ENCODE results near the gene SDS.
A peak's percentile ranks its signal among the peaks of the same experiment; 100 is the strongest.

The SDS gene

DNA sequence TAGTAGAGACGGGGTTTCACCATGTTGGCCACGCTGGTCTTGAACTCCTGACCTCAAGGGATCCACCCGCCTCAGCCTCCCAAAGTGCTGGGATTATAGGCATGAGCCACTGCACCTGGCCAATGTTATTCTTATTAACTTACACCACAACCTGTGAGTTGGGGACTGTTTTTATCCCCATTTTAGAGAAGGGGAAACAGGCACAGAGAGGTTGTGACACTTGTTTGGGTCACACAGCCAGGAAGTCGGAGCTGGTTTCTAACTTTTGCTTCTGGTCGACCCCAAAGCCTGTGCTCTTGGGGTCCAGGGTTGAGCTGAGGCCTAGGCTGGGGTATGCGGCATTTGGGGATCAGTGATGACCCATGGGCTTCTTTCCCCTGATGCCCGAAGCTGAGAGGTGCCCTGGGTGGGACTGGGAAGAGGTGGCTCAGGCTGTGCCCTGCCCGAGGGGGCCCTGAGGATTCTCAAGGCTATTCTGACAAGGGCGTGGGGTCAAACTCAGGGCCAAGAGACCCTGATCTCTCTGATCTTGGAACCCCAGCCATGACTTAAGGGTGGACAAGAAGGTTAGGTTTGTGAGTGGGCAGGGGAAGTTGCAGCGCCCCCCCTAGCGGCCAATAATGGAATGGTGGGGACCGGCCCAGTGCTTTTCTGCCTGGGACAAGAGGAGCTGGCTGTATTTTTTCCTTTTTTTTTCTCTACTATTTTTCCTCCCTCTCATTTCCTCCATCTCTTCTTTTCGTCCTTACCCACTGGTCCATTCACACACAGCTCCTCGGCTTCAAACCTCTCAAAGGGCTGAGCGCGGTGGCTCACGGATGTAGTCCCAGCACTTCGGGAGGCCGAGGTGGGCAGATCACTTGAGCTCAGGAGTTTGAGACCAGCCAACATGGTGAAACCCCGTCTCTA is 21.5 kb upstream of the SDS start:
- DNase-seq = peak; percentile 23 to 47

DNA sequence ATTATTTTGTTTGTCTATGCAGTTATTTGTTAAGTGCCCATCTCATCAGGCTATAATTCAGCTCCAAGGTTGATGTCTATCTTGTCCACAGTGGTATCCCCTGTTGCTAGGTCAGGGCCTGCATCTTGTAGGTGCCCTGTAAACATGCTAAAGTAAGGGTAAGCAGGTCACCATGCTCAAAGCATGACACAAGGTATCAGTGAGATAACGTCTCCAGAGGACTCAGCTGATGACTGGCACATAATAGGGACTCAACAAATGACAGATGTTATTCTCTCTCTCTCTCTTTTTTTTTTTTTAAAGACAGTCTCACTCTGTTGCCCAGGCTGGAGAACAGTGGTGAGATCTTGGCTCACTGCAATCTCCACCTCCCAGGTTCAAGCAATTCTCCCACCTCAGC is 20.8 kb upstream of the SDS start:
- DNase-seq = no peak

DNA sequence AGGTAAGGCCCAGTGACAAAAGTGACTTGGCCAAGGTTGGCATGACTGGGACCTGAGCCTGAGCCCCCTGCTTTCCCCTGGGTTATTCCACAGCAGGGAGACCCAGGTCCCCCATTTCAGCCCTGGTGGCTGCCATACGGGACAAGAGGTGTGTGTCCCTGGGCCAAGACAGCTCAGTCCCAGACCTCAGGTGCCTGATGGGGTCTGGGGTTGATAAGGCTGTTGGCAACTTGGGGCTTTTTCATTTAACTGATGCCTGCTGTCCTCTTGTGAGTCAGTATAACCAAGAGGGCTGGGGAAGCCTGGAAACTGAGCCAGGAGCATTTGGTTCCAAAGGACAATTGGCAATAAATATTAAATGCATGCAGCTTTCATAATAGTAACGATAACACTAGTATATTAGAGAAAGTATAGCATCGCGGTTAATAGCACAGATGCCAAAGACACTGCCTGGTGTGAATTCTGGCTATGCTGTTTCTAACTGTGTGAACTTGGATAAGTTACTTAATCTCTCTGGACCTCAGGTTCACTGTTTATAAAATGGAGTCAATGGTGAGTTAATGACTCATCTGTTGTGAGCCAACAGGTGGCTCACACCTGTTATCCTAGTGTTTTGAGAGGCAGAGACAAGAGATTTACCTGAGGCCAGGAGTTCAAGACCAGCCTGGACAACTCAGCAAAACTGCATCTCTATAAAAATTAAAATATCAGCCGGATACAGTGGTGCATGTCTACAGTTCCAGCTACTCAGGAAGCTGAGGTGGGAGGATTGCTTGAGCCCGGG is 19.4 kb upstream of the SDS start:
- no peak for DNase-seq

DNA sequence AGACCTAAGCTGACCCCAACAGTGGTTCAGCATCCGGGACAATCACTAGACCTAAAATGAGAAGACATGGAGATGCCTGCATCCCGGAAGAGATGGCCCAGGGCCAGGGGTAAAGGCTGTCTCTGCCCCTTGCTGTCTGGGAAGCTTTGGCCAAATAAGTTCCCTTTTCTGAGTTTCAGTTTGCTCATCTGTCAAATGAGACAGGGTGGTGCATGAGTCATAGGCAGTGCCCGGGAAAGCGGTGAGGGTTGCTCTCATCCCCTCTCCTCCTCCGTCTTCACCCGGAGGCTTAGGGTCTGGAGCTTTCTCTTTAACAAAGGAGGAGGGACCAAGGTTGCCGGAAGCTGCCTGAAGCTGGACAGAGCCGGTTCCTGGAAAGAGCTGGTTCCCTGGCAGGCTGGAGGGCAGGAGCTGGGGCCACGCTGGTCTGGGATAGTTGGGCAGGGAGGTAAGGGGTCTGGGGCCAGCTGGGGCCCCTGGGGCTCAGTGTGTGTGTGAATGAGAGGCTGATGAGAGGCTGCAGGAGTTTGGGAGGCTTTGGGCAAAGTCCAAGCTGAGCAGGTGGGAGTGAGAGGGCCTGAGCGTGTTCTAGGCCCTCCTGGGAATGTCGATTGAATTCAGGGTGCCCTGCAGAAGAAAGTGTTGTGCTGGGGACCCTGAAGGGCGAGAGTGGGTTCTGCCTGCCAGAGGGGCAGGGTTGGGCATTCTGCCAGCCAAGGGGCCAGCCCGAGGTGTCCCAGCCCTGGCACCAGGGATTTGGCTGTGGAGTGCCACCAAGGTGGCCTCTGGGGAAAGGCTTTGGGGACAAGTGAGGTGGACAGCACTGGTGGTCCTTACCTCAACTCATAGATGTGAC is 18.6 kb upstream of the SDS start, which contains the start of gene SDSL:
Gene SDSL (plus strand): TSS at position 351 of the 856 bp plus-strand sequence. CDS start 5,603 bp downstream, outside the sequence.
- peak in 1 of 2 experiments; percentile 6 for DNase-seq

DNA sequence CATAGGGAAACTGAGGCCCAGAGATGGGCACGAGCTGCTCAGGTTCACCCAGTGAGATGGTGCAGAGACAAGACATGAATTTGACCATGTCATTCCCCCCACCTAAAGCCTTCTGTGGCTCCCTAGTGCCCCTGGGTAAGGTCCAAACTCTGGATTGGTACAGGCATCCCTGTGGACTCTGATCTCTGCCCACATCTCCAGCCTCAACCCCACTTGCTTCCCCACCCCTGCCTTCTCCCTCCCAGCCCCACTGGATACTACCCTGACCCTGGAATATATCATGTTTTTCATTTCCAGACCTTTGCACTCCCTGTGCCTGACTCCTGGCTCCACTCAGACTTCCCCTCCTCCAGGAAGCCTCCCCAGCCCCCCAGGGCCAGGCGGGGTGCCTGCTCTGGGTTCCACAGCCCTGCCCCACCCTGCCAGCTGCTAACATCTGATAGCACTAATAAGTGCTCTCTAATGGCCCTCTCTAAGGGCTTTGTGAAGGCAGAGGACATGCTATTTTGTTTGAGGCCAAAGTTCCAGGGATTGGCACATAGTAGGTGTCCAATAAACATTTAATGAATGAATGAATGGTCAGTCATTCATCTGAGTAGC is 17.4 kb upstream of the SDS start:
- DNase-seq = no peak

DNA sequence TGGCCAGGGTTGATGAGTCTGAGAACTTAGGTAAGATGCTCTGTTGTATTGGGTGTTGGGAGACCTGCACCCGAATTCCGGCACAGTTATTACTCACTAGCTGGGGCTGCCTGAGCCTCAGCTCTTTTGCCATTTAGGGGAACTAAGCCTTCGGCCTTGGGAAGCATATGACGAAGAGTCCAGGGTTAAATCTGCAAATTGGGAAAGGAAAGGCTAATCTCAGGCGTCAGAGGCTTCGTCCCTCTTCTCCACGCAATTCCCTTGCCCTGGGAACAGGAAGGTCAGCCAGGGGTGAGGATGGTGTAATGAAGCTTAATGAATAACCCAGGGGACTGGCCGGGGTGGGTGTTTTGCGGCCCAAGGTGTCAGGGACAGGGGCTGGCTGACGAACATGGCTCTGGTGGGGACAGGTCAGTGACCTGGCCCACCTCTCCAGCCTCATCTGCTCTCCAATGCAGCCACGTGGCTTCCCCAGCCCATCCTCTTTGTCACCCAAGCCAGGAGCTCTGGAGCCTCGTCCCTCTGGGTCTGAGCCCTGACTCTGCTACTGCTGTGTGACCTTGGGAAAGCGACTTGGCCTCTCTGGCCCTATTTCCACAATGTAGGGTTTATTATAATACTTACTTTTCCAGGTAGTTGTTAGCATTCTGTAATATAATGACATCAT is 14.7 kb upstream of the SDS start:
- no peak for DNase-seq

DNA sequence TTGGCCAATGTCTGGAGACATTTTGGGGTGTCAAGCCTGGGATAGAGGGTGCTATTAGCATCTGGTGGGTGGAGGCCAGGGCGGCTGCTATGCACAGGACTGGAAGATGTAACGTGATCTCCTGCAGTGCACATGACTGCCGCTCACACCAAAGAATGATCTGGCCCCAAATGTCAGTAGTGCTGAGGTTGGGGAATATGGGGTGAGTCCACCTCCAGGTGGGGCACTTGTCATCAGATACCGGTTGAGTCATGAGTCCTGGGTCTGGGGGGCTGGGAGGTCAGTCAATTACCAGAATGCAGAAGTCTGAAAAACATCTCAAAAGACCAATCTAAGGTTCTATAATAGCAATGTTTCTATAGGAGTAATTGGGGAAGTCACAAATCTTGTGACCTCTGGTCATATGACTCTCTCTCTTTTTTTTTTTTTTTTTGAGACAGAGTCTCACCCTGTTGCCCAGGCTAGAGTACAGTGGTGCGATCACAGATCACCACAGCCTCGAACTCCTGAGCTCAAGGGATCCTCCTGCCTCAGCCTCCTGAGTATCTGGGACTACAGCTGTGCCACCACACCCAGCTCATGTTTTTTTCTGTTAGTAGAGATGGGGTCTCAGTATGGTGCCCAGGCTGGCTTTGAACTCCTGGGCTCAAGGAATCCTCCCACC is 12.5 kb upstream of the SDS start:
- DNase-seq = no peak

DNA sequence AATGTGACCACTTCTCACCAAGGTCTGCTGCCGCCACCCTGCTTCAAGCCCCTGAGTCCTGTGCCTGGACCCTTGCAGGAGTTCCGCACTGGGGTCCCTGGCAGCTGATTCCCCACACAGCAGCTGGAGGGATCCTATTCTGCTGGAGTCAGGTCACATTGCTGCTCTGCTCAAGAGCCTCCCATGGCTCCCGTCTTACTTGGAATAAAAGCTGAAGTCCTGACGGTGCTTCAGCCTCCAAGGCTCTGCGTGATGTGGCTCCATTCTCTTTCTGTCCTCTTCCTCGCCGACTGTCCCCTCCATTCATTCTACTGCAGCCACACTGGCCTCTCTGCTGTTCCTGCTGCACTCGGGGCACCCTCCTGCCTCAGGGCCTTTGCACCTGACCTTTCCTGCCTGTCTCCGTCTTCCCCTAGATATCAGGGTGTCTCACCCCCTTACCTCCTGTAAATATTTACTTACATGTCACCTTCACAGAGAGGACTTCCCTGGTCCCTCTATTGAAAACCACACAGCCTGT is 10.9 kb upstream of the SDS start:
- DNase-seq = no peak

DNA sequence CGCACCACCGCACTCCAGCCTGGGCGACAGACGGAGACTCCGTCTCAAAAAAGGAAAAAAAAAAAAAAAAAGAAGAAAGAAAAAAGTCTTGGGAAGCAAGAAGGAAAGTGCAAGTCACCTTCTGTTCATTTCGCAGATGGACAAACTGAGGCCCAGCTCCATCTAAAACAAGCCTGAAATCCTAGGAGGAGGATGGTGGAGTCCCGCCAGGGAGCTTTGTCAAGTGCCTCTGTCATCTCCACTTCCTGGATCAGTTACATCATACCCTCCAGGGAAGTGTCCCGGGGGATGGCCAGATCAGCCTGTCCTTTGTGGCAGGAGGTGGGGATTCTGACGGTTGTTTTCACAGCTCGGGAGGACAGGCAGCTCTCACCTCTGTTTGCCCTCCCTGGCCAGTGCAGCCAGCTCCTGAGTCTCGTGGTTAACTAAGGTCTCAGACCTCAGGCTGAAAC is 9.8 kb upstream of the SDS start:
- no peak for DNase-seq

DNA sequence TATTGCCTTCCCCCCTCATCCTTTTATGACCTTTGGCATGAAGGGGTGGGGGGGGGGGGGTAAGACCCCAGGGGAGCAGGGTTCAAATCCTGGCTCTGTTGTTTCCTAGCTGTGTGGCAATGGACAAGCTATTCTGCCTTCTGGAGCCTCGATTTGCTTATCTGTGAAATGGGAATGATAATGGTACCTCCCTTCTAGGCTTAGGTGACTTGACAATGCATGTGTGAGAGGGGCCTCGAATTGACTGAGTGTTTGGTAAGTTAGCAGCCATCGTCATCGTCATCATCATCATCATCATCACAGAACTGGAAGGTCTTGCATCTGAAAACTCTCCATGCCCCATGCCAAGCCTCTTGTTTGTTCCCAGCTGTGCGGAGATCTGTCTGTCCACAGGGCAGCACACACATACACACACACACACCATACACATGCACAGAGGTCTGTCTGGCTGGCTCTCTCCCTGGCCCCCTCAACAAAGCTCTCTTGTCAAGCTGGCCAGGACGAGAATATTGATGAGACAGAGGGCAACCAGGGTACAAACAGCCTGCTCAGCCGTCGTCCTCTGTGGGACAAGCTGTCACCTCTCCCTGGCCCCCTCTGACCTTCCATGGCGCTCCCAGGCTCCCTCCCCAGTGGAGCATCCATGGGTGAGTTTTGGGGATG is 5.9 kb upstream of the SDS start:
- DNase-seq = no peak

DNA sequence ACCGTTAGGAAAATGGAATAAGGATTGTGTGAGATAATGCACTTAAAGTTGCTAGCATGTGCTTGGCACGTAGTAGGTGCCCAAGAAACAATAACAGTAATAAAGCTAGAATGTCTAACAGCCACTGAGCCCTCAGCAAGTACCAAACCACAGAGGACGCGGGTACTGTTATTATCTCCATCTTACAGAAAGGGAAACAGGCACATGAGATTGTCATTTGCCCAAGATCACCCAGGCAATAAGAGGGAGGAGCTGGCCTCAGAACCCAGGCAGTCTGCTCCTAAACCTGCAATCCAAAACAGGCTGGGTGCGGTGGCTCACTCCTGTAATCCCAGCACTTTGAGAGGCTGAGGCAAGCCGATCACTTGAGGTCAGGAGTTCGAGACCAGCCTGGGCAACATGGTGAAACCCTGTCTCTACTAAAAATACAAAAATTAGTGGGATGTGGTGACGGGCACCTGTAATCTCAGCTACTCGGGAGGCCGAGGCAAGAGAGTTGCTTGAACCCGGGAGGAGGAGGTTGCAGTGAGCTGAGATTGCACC is 5.1 kb upstream of the SDS start:
- no peak for DNase-seq

DNA sequence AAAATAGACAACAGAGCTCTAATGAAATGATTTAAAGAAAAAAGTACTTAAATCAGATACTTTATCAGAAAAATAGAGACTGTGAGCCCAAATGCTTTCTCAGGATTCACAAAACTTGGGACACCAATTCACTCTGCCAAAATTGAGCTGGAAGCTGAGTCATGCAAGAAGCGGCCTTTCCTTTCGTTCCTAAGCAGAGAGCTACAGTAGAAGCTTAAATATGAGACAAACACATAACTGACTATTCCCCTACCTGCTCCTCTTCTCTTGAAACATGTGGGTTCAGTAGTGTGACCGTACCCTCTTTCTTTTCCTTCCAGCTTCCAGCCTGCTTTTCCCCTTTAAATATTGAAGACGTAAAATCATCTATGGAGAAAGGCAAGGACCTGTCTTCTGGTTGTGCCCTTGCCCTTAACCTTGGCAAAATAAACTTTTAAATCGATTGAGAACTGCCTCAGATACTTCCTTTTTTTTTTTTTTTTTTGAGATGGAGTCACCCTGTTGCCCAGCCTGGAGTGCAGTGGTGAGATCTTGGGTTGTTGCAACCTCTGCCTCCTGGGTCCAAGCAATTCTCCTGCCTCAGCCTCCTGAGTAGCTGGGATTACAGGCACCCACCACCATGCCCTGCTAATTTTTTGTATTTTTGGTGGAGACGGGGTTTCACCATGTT is 4.4 kb upstream of the SDS start:
- DNase-seq = no peak

DNA sequence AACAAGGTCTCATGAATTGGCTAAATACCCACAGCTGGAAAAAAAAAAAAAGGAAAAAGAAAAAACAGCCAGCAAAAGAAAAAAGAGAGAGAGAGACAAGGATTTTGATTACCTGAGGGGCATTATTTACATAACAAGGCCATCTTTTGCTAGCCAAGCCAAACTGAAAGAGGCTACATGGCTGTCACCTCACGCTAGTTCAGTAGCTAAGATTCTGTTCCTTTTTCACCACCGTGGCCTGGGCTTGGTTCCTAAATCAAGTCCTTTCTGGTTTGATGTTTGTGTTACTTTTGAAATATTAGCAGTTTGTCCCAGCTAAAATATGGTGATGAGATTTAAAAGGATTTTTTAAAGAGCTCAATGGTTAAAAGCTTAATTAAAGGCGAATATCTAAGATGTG is 2.0 kb upstream of the SDS start:
- DNase-seq = no peak

DNA sequence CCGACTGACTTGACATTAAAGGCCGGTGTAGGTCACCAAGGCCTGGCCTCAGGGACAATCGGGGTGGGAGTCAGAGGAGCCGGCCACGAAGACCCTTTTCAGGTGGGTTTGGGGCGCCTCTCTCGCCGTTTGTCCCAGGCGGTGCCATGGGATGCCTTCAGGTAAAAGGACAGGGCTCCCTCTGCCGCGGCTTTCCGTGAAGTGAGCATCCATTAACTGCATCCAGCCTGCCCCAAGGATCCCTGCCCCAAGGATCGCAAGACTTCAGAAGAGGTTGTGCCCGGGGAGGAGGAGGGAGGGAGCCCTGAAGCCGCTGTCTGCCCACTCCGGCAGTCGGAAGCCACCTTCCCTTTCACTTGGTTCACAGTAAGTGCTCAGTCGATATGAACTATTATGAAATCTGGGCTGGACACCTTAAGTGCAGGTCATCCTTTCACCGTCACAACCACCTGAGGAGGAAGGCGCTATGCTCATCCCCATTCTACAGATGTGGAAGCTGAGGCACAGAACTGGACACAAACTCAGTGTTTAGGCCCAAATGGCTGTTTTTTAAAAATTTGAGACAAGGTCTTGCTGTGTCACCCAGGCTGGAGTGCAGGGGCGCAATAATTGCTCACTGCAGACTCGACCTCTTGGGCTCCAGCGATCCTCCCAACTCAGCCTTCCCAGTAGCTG is 964 bp downstream of the SDS start:
- DNase-seq = no peak

DNA sequence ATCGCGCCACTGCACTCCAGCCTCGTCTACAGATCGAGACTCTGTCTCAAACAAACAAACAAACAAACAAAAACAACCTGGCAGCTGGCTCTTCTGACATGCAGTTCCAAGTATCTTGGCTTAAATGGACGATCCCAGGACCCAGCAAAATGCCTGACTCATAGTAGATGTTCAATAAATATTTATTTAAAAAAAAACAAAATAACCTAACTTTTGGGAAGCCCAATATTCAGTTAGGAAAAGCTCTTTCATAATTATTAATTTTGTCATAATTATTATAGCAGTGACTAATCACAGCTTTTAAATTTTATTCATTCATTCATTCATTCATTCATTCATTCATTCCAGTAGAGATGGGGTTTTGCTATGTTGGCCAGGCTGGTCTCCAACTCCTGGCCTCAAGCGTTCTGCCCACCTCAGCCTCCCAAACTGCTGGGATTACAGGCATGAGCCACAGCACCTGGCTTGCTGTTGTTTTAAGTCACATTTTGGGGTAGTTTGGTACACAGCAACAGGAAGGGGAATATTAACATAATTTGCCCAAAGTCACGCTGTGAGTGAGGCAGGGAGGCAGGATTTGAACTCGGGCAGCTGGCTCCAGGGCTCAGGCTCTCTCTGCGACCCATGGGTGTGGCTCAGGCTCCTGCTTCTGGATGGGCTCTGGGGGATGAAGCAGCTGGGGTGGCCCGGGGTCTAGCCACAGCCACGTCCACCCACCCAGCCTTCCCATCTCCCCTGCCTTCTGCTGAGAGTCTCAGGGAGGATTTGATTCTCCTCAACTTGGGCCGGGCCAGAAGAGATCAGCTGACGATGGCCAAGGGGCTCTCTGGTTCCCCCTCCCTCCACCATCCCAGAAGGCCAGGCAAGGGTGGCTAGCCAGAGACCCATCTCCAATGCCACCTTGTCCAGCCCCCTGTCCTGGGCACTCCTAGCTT is 2.4 kb downstream of the SDS start:
- no peak for DNase-seq

DNA sequence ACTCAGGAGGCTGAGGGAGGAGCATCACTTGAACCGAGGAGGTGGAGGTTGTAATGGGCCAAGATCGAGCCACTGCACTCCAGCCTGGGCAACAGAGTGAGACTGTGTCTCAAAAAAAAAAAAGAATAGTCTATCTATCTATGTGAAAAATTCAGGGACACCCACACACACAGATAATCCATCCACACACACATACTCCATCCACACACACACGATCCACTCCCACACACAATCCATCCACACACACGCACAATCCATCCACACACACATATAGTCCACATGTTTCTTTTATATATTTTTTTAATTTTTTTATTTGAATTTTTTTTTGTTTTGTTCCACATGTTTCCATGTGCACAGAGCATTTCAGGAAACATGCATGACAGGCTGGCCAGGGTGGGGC is 3.3 kb downstream of the SDS start:
- DNase-seq = no peak

DNA sequence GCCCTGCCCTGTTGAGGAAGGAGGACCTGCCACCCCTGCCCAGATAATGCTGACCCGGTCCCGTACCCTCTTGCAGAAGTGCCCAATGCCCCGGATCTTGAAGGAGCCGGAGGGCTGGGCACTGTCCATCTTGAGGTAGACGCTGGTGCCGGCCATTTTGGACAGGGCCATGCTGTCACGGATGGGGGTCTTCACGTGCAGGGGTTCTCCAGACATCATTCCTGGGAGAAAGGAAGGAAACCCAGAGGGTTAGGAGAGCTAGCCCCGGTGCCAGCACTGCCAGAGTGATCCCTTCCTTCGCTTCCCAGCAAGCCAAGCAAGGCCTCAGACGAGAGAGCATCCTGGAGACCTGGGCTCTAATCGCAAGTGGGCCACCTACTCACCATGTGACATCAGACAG is 4.2 kb downstream of the SDS start:
- no peak for DNase-seq
